HCT116 (cell line): ENCODE data around the gene ALKBH8. TPM values are rescaled to one million over a fixed set of nuclear protein-coding genes. Genes with fewer than 3 reads are reported as not detected.
"Not testable (repeated sequence)": the region's sequence is repeated elsewhere in the genome, so short reads cannot be mapped to it uniquely, and the experiment has no call there.

Experiments used
- ATAC-seq: fragments of 200-7000 bp; cut with Tn5 transposase; 2 replicates; pipeline ENCODE4 v1.9.1; 2020; ENCODE audit warnings: mild to moderate bottlenecking, moderate library complexity
- BruUV-seq: library from RNA; stranded (reverse); fragments of 400-500 nt; replicated peaks from 2 replicates; lab custom pipeline; 2021; lab: Mats Ljungman, UMichigan
- CTCF ChIA-PET: fragments of 300-600 bp; sonication (Branson Sonifier 250); formaldehyde crosslinking; loops from one replicate; lab custom pipeline; 2021; ENCODE audit warnings: antibody characterized with exemption; lab: Charles Lee
- POLR2A ChIA-PET: fragments of 300-600, 350-600 bp; sonication (Branson Sonifier 250); formaldehyde crosslinking; loops from one replicate; lab custom pipeline; 2021; ENCODE audit warnings: antibody characterized with exemption; lab: Charles Lee
- RAD21 ChIA-PET, 2 experiments: fragments of 300-600 bp; sonication (Branson Sonifier 250); formaldehyde crosslinking; loops; one replicate each; lab custom pipeline; 2023; ENCODE audit warnings: low total read pairs in 2 of 2; ENCODE audit not compliant: uncharacterized antibody in 2 of 2, unreplicated experiment in 2 of 2, low non-redundant PET in 1 of 2; lab: Charles Lee
- DNase-seq: peaks from one replicate; pipeline ENCODE4 v3.0.0-alpha.2; 2010; ENCODE audit warnings: low read depth, low spot score
- H2AFZ ChIP-seq: fragments of 200-600 bp; shearing (Covaris generic), sonication (generic); 2 replicates; pipeline ENCODE4 v1.6.1; 2017; ENCODE audit warnings: low read depth, mixed run types, mixed read lengths, antibody characterized with exemption, low read length; ENCODE audit not compliant: poor library complexity, severe bottlenecking
- H3K27ac ChIP-seq: 2 replicates; pipeline ENCODE4 v1.5.1; 2012; ENCODE audit warnings: low read depth, low read length
- H3K27me3 ChIP-seq: fragments of 200-600 bp; sonication (generic); 2 replicates; pipeline ENCODE4 v1.6.1; 2016; ENCODE audit warnings: mixed run types, low read length, mixed read lengths; ENCODE audit not compliant: insufficient read depth
- H3K36me3 ChIP-seq, 2 experiments: fragments of 200-500 bp in 1 of 2; fragments of 200-600 bp in 1 of 2; sonication (Bioruptor generic) in 1 of 2; sonication (generic) in 1 of 2; 2 replicates each; pipeline versions ENCODE4 v1.5.1 to v1.6.1; 2014 to 2016; ENCODE audit warnings: low read length in 2 of 2, inconsistent platforms in 1 of 2, mixed read lengths in 1 of 2, mixed run types in 1 of 2; ENCODE audit not compliant: insufficient read depth in 2 of 2, control insufficient read depth in 1 of 2
- H3K4me1 ChIP-seq, 2 experiments: fragments of 200-600 bp in 1 of 2; sonication (generic) in 1 of 2; 2 replicates each; pipeline versions ENCODE4 v1.5.1 to v1.6.1; 2012 to 2017; ENCODE audit warnings: low read length in 2 of 2, inconsistent platforms in 1 of 2, mild to moderate bottlenecking in 1 of 2, mixed read lengths in 1 of 2, mixed run types in 1 of 2, moderate library complexity in 1 of 2; ENCODE audit not compliant: insufficient read depth in 2 of 2, control insufficient read depth in 1 of 2
- H3K4me2 ChIP-seq: fragments of 200-600 bp; sonication (generic); 2 replicates; pipeline ENCODE4 v1.6.1; 2017; ENCODE audit warnings: mixed run types, low read length, mixed read lengths
- H3K4me3 ChIP-seq, 2 experiments: fragments of 200-600 bp in 1 of 2; sonication (generic) in 1 of 2; replicated peaks in 1 of 2; 2 replicates each; pipeline ENCODE4 v1.5.1; 2011 to 2016; ENCODE audit warnings: low read length in 2 of 2, control low read depth in 1 of 2, low read depth in 1 of 2, mild to moderate bottlenecking in 1 of 2, mixed read lengths in 1 of 2, mixed run types in 1 of 2
- H3K79me2 ChIP-seq: fragments of 200-600 bp; sonication (generic); 2 replicates; pipeline ENCODE4 v1.6.1; 2017; ENCODE audit warnings: mild to moderate bottlenecking, mixed run types, low read length, moderate library complexity, mixed read lengths; ENCODE audit not compliant: insufficient read depth
- H3K9ac ChIP-seq: fragments of 200-600 bp; sonication (generic); 2 replicates; pipeline ENCODE4 v1.6.1; 2016; ENCODE audit warnings: low read length, mixed read lengths
- H3K9me2 ChIP-seq: fragments of 200-600 bp; sonication (generic), shearing (Covaris generic); 2 replicates; pipeline ENCODE4 v1.6.1; 2017; ENCODE audit warnings: mixed run types, mild to moderate bottlenecking, moderate library complexity; ENCODE audit not compliant: insufficient read depth
- H3K9me3 ChIP-seq, 2 experiments: fragments of 200-500 bp in 1 of 2; fragments of 200-600 bp in 1 of 2; sonication (Bioruptor generic) in 1 of 2; sonication (generic) in 1 of 2; 2 replicates each; pipeline ENCODE4 v1.6.1; 2014 to 2017; ENCODE audit warnings: low read length in 2 of 2, mixed read lengths in 2 of 2, inconsistent platforms in 1 of 2, low read depth in 1 of 2, mild to moderate bottlenecking in 1 of 2, mixed run types in 1 of 2, moderate library complexity in 1 of 2; ENCODE audit not compliant: control insufficient read depth in 1 of 2, insufficient read depth in 1 of 2
- H4K20me1 ChIP-seq: fragments of 200-600 bp; sonication (generic), shearing (Covaris generic); 2 replicates; pipeline ENCODE4 v1.6.1; 2017; ENCODE audit warnings: mixed run types, mild to moderate bottlenecking, moderate library complexity; ENCODE audit not compliant: insufficient read depth
- CEBPB ChIP-seq: IDR thresholded peaks from 2 replicates; pipeline ENCODE4 v1.6.1; 2012; ENCODE audit warnings: low read depth
- EGR1 ChIP-seq: IDR thresholded peaks from 2 replicates; pipeline ENCODE4 v1.6.1; 2012; ENCODE audit warnings: low read depth
- RAD21 ChIP-seq: IDR thresholded peaks from 2 replicates; pipeline ENCODE4 v1.6.1; 2012; ENCODE audit warnings: low read depth, mild to moderate bottlenecking
- intact Hi-C: fragments of 100-400 bp; cut with micrococcal nuclease; formaldehyde crosslinking; loops from 2 replicates; pipeline ENCODE4 v1.10.0; 2022
- total RNA-seq: library from RNA; stranded (reverse); gene quantifications from one replicate; pipeline ENCODE4 v1.2.1, GENCODE V29; 2021; ENCODE audit not compliant: unreplicated experiment
- TF ChIP-seq, protein P1 (sequence below), 3 experiments: fragments of 200-600 bp in 1 of 3; sonication (generic) in 1 of 3; IDR thresholded peaks in 2 of 3; conservative IDR thresholded peaks in 1 of 3; 2 replicates each; pipeline ENCODE4 v1.5.1; 2012 to 2017; ENCODE audit warnings: low read depth in 2 of 3, low read length in 2 of 3, antibody characterized with exemption in 1 of 3, borderline replicate concordance in 1 of 3, control low read depth in 1 of 3, mild to moderate bottlenecking in 1 of 3, mixed read lengths in 1 of 3, mixed run types in 1 of 3, moderate library complexity in 1 of 3; ENCODE audit not compliant: insufficient read depth in 1 of 3

ALKBH8 gene
- total RNA-seq, 1 experiment from 2014 or later = 11.6 TPM

GRCh38 chr11:107577346-107577711 lies 11.8 kb upstream of the ALKBH8 start:
- Histone ChIP-seq H3K9me2 (no peaks in the 10 kb centered on the region), H3K27ac (no peak overlapping the region), H3K79me2 (no peaks in the 10 kb centered on the region), H2AFZ (no peak overlapping the region), H3K9ac (no peak overlapping the region), H4K20me1 (no peaks in the 10 kb centered on the region), H3K9me3 (no peaks in the 10 kb centered on the region), H3K4me3 (no peak overlapping the region), H3K27me3 (no peaks in the 10 kb centered on the region), H3K4me2 (no peak overlapping the region), H3K36me3 (no peaks in the 10 kb centered on the region), H3K4me1 (no peaks in the 10 kb centered on the region)
- ChIA-PET CTCF (interaction anchor here (0.8 to 2.0 kb wide), 3 partner anchors 9 to 112 kb away, joined by 3 to 10 read pairs (median 3); no protein-coding TSS in a partner anchor), RAD21 (interaction anchor here in 1 of 2 experiments (0.7 kb wide), 1 partner anchor 134 kb away, joined by 5 read pairs; the partner anchor contains the start of gene SLN), POLR2A (no interaction called here)
- no peak for ATAC-seq
- TF ChIP-seq EGR1 (no peak), CEBPB (no peak)
- DNase-seq = no peak
- BruUV-seq = no TSS peak
- intact Hi-C loops = loop anchor here (2.0 kb wide), 1 partner anchor 193 kb away; no protein-coding TSS in a partner anchor

DNA sequence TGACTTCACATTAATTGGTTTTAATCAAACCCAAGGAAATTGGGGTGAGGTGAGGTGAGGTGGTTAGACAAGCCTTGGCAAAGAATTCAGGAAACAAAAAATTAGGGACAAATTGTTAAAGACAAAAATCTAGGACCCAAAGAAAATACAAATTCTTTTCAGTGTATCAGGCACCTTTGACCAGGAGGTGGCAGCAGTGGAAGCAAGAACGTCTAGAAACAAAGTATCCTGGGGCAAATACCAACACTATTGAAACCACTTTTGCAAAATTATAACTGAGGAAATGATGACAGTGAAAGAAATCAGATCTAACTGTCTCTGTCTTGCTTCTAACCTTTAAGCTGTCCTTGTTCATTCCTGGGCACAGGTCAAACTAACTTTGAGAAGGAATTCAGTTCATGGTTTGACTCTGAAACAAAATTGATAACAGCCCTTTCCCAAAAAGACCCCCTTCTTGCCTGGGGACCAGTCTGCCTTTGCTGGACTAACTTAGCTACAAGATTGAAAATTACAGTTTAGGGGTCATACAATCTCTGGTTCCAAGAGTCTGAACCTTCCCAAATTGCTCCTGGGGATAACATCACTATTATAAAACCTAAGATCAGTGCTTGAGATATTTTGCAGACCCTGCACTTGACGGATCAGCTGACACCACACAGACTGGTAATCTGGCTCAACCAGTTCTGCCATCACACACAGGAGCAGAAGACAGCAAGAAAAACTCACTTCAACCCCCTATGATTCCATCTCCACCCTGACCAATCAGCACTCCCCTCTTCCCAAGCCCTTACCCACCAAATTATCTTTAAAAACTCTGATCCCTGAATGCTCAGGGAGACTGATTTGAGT lies 11.2 kb upstream of the ALKBH8 start:
- not testable (repeated sequence) for H3K4me3 ChIP-seq, BruUV-seq

More for the DNA sequence above, 11.2 kb upstream of the ALKBH8 start:
- H2AFZ ChIP-seq = peak overlapping the region; percentile 83
- H3K27ac ChIP-seq, H3K9me3 ChIP-seq, POLR2A ChIA-PET, H3K9me2 ChIP-seq, H3K9ac ChIP-seq, H3K27me3 ChIP-seq, DNase-seq, H3K4me2 ChIP-seq, H3K4me1 ChIP-seq, H3K79me2 ChIP-seq, H4K20me1 ChIP-seq, H3K36me3 ChIP-seq: not testable (repeated sequence)
- ChIA-PET RAD21 (interaction anchor here in 1 of 2 experiments (0.5 kb wide), 1 partner anchor 519 kb away, joined by 4 read pairs; no protein-coding TSS in a partner anchor), CTCF (interaction anchor here (0.8 to 2.0 kb wide), 5 partner anchors 9 to 116 kb away, joined by 3 to 10 read pairs (median 4); no protein-coding TSS in a partner anchor)
- ATAC-seq = peak; percentile 70
- peak; percentile 75 for TF ChIP-seq RAD21
- TF ChIP-seq, protein P1, sequence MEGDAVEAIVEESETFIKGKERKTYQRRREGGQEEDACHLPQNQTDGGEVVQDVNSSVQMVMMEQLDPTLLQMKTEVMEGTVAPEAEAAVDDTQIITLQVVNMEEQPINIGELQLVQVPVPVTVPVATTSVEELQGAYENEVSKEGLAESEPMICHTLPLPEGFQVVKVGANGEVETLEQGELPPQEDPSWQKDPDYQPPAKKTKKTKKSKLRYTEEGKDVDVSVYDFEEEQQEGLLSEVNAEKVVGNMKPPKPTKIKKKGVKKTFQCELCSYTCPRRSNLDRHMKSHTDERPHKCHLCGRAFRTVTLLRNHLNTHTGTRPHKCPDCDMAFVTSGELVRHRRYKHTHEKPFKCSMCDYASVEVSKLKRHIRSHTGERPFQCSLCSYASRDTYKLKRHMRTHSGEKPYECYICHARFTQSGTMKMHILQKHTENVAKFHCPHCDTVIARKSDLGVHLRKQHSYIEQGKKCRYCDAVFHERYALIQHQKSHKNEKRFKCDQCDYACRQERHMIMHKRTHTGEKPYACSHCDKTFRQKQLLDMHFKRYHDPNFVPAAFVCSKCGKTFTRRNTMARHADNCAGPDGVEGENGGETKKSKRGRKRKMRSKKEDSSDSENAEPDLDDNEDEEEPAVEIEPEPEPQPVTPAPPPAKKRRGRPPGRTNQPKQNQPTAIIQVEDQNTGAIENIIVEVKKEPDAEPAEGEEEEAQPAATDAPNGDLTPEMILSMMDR (IDR thresholded peaks at IDR 0.05 in 2 of 3, conservative IDR thresholded peaks at IDR 0.05 in 1 of 3; ENCODE audit: borderline replicate concordance in 1 of 3, insufficient read depth in 1 of 3, low read depth in 2 of 3, low read length in 2 of 3) = peak; percentile 70 to 74 (median 73)
- intact Hi-C loops = loop anchor here (1.0 to 2.0 kb wide), 2 partner anchors 113 to 194 kb away; no protein-coding TSS in a partner anchor
